HEK293T (cell line): ENCODE results near the gene URGCP.

Experiments used
- ELF4 ChIP-seq: fragments of 450-650 bp; IDR thresholded peaks from 2 replicates; pipeline ENCODE4 v1.6.1; 2017; ENCODE audit warnings: antibody characterized with exemption
- PKNOX1 ChIP-seq: fragments of 450-650 bp; IDR thresholded peaks from 2 replicates; pipeline ENCODE4 v1.6.1; 2016

GRCh38 chr7:43843296-43843695 is 63.1 kb downstream of the URGCP start:
- TF ChIP-seq PKNOX1 (no peak), ELF4 (no peak)
